ENCODE data around the gene USP46. TPM values are rescaled to one million over a fixed set of nuclear protein-coding genes. Genes with fewer than 3 reads are reported as not detected.

Gene USP46
- 9.8 and 14.1 TPM in 2 replicates for total RNA-seq

DNA sequence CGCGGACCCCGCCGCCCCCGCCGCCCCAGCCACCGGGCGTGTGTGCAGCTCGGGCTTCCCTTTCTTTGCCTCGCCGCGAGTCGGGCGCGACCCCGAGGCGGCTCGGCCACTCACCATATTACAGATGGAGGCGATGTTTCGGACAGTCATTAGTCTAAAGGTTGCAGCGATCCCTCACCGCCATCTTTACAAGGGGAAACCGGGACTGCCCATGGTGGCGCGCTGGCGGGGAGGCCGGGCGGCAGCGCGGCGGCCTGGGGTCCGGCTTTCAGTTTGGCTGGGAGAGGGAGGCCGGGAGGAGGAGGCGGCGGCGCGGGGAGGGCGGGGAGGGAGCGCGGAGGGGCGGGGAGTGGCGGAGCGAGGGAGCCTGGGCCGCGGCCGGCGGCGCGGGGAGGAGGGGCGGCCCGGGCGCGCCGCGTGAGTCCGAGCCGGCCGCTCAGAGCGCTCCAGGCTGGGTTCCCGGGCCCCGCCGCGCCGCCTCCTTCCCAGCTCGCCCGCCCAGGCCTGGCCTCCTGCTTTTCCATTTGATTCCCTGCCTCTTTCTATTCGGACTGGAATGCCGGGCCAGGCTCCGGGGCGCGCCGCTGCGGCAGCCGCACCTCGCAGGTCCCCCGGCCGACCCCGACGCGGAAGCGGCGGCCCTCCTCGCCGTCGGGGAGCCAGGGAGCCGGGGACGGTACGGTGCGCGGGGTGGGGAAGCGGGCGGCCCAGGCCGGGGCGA is at the start of gene USP46:
USP46 (minus strand) TSS at position 301 of the 721 bp plus-strand sequence; CDS start at position 150, 151 bp downstream.
- no peak for DNase-seq (ENCODE audit: extremely low read depth, low read depth, low spot score)

- no peak for DNase-seq (ENCODE audit: extremely low read depth, low read depth, low spot score)
Measured at GRCh38 chr4:52704661-52705060, 45.6 kb upstream of the USP46 start.

GRCh38 chr4:52704133-52704532 is 45.0 kb upstream of the USP46 start:
- no peak for DNase-seq (ENCODE audit: extremely low read depth, low read depth, low spot score)

DNA sequence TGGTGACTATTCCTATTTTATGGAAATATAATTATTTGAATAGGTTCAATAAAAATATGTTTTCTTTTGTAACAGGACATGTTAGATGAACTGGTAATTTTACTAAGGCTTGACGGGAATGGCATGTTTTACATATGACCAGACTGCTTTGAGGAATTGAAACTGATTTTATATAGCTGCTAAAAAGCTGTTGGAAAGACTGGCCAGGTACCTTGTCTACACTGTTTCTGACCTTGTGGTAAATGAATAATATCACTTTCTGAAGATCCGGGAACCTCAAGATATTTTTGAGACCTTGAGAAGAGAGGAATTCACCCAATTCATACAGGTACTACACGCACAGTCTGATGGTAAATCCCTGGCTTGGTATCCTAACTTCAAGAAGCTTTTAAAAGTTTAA is 42.1 kb upstream of the USP46 start:
- no peak for DNase-seq (ENCODE audit: extremely low read depth, low read depth, low spot score)

GRCh38 chr4:52694936-52695335 is 35.8 kb upstream of the USP46 start:
- DNase-seq (ENCODE audit: extremely low read depth, low read depth, low spot score): no peak

DNA sequence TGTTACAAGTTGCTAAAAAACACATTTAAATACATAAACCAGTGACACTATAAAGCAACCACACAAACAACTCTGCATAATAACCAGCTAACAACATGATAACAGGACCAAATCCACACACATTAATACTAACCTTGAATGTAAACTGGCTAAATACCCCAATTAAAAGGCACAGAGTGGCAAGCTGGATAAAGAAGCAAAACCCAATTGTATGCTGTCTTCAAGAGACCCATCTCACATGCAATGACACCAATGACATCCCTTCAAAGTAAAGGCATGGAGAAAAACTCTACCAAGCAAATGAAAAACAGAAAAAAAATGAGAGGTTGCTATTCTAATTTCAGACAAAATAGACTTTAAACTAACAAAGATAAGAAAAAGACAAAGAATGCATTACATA is 34.4 kb upstream of the USP46 start:
- no peak for DNase-seq (ENCODE audit: extremely low read depth, low read depth, low spot score)

- DNase-seq (ENCODE audit: extremely low read depth, low read depth, low spot score): no peak
Measured at GRCh38 chr4:52689096-52689495, 30.0 kb upstream of the USP46 start.

- no peak for DNase-seq (ENCODE audit: extremely low read depth, low read depth, low spot score)
Measured at GRCh38 chr4:52687696-52688095, 28.6 kb upstream of the USP46 start.

GRCh38 chr4:52685316-52685715 is 26.2 kb upstream of the USP46 start:
- DNase-seq (ENCODE audit: extremely low read depth, low read depth, low spot score): no peak

DNA sequence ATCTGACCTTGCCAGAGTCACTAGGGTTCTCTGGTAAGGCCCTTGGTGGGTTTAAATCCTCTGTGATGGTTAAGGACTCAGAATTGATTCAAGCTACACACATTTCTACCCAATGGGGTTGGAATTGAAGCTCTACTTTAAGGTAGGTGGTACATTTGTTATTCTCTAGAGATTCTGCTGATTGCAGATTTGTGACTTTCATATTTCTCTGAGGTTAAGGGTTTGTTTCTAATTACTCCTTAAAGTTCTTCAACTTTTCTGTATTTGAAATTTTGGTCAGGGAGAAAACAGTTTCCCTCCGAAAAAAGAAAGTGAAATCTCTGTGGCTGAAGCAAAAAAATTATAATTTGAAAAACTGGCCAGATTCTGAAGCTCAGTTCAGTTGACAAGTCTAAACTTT is 25.8 kb upstream of the USP46 start:
- DNase-seq (ENCODE audit: extremely low read depth, low read depth, low spot score): no peak

- DNase-seq (ENCODE audit: extremely low read depth, low read depth, low spot score): no peak
Measured at GRCh38 chr4:52680381-52680780, 21.3 kb upstream of the USP46 start.

- DNase-seq (ENCODE audit: extremely low read depth, low read depth, low spot score): no peak
Measured at GRCh38 chr4:52676536-52676935, 17.4 kb upstream of the USP46 start.

GRCh38 chr4:52675111-52675510 is 16.0 kb upstream of the USP46 start:
- no peak for DNase-seq (ENCODE audit: extremely low read depth, low read depth, low spot score)

GRCh38 chr4:52670739-52671138 is 11.6 kb upstream of the USP46 start:
- no peak for DNase-seq (ENCODE audit: extremely low read depth, low read depth, low spot score)

DNA sequence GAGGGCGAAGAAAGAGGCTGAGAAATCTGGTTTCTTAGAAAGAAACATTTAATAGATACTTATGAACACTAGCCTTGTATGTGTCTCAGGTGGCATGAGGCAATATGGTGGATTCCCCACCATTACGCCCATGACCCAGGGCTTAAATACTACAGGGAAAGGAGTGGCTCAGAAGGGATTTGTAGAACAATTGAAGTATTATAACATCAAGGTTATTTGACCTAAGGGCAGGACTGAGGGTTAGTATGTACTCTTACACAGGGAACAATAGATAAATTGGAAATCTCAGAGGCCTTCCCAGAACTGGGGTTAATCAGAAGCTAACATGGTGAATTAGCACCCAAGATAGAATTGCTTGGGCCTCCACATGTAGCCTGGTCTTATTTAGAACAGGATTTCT is 11.0 kb upstream of the USP46 start:
- no peak for DNase-seq (ENCODE audit: extremely low read depth, low read depth, low spot score)

- DNase-seq (ENCODE audit: extremely low read depth, low read depth, low spot score): no peak
Measured at GRCh38 chr4:52665592-52665991, 6.5 kb upstream of the USP46 start.

- no peak for DNase-seq (ENCODE audit: extremely low read depth, low read depth, low spot score)
Measured at GRCh38 chr4:52664479-52664878, 5.4 kb upstream of the USP46 start.

DNA sequence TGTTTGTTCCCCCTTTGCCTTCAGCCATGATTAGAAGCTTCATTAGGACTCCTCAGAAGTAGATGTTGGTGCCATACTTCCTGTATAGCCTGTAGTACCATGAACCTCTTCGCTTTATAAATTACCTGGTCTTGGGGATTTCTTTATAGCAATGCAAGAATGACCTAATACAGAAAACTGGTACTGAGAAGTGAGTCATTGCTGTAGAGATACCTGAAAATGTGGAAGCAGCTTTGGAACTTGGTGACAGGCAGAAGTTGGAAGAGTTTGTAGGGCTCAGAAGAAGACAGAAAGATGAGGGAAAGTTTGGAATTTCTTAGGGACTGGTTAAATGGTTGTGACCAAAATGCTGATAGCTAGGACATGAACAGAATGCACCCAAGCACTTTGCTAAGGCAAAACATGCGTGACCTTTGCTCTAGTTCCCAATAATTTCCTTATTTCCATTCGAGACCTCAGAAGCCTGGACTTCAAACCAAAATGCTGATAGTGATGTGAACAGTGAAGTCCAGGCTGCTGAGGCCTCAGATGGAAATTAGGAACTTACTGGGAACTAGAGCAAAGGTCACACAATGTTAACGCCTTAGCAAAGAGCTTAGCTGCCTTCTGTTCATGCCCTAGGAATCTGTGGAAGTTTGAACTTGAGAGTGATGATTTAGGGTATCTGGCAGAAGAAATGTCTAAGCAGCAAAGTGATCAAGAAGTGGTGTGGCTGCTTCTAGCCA is 3.0 kb upstream of the USP46 start:
- no peak for DNase-seq (ENCODE audit: extremely low read depth, low read depth, low spot score)

DNA sequence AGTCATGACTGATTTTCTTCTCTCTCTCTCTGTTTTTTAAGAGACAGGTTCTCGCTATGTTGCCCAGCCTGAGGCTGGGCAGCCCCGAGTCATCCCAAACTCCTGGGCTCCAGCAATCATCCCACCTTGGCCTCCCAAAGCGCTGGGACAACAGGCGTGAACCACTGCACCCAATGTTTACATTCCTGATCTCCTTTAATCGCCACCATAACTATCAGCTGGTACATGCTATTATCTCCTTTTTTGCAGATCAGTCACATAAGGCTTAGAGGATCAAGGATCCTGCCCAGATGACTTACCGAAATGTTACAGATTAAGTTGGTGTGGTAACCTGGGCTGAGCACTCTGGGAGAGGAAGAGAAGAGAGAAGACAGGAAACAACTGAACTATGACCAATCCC is 1.5 kb upstream of the USP46 start:
- DNase-seq (ENCODE audit: extremely low read depth, low read depth, low spot score): no peak

GRCh38 chr4:52659722-52660261 is 691 bp upstream of the USP46 start:
- no peak for DNase-seq (ENCODE audit: extremely low read depth, low read depth, low spot score)

GRCh38 chr4:52658641-52659000 is 480 bp downstream of the USP46 start:
- no peak for DNase-seq (ENCODE audit: extremely low read depth, low read depth, low spot score)
